ENCODE data around the gene PRSS22.

PRSS22 gene

GRCh38 chr16:2852731-2853507 lies 5.1 kb downstream of the PRSS22 start:
- Histone ChIP-seq H3K36me3 (ENCODE audit: insufficient read depth, low read length) (no peaks in the 10 kb centered on the region), H3K9me3 (ENCODE audit: insufficient read depth, low read depth, low read length) (no peaks in the 10 kb centered on the region), H3K79me2 (ENCODE audit: insufficient read depth, low read length) (no peaks in the 10 kb centered on the region), H3F3A (ENCODE audit: low read depth) (no peaks in the 10 kb centered on the region), H3K27me3 (ENCODE audit: insufficient read depth, low read length, poor library complexity, severe bottlenecking) (no peaks in the 10 kb centered on the region), H2AFZ (ENCODE audit: low read length) (no peak overlapping the region), H3K4me3 (ENCODE audit: low read length, poor library complexity, severe bottlenecking) (no peak overlapping the region), H4K20me1 (ENCODE audit: insufficient read depth, low read length, poor library complexity, severe bottlenecking) (no peaks in the 10 kb centered on the region), H3K9ac (ENCODE audit: low read depth, low read length, poor library complexity, severe bottlenecking) (no peak overlapping the region), H3K4me2 (ENCODE audit: low read depth, low read length, poor library complexity, severe bottlenecking) (no peak overlapping the region), H3K9me2 (replicated peaks; ENCODE audit: low read depth, low read length) (no peaks in the 10 kb centered on the region), H3K4me1 (ENCODE audit: insufficient read depth, low read length, poor library complexity, severe bottlenecking) (no peaks in the 10 kb centered on the region)
- no peak for TF ChIP-seq EZH2phosphoT487 (IDR thresholded peaks at IDR 0.05; ENCODE audit: borderline replicate concordance)
- TF ChIP-seq CTCF (conservative IDR thresholded peaks at IDR 0.05; ENCODE audit: low read length), result no peak

GRCh38 chr16:2852003-2852730 lies 5.8 kb downstream of the PRSS22 start:
- no peaks in the 10 kb centered on the region for H4K20me1 ChIP-seq (ENCODE audit: insufficient read depth, low read length, poor library complexity, severe bottlenecking)
- no peak overlapping the region for H2AFZ ChIP-seq (ENCODE audit: low read length)
- no peak overlapping the region for H3K4me3 ChIP-seq (ENCODE audit: low read length, poor library complexity, severe bottlenecking)
- no peak overlapping the region for H3K4me2 ChIP-seq (ENCODE audit: low read depth, low read length, poor library complexity, severe bottlenecking)
- no peaks in the 10 kb centered on the region for H3K79me2 ChIP-seq (ENCODE audit: insufficient read depth, low read length)
- no peaks in the 10 kb centered on the region for H3K27me3 ChIP-seq (ENCODE audit: insufficient read depth, low read length, poor library complexity, severe bottlenecking)
- no peaks in the 10 kb centered on the region for H3F3A ChIP-seq (ENCODE audit: low read depth)
- H3K4me1 ChIP-seq (ENCODE audit: insufficient read depth, low read length, poor library complexity, severe bottlenecking), result no peaks in the 10 kb centered on the region
- no peaks in the 10 kb centered on the region for H3K36me3 ChIP-seq (ENCODE audit: insufficient read depth, low read length)
- H3K9ac ChIP-seq (ENCODE audit: low read depth, low read length, poor library complexity, severe bottlenecking), result no peak overlapping the region
- no peaks in the 10 kb centered on the region for H3K9me2 ChIP-seq (replicated peaks; ENCODE audit: low read depth, low read length)
- no peaks in the 10 kb centered on the region for H3K9me3 ChIP-seq (ENCODE audit: insufficient read depth, low read depth, low read length)
- no peak for TF ChIP-seq CTCF (conservative IDR thresholded peaks at IDR 0.05; ENCODE audit: low read length)
- no peak for TF ChIP-seq EZH2phosphoT487 (IDR thresholded peaks at IDR 0.05; ENCODE audit: borderline replicate concordance)

GRCh38 chr16:2848933-2849725 lies 8.8 kb downstream of the PRSS22 start:
- TF ChIP-seq CTCF (conservative IDR thresholded peaks at IDR 0.05; ENCODE audit: low read length), result no peak
- no peak for TF ChIP-seq EZH2phosphoT487 (IDR thresholded peaks at IDR 0.05; ENCODE audit: borderline replicate concordance)
- no peak overlapping the region for H2AFZ ChIP-seq (ENCODE audit: low read length)

More at GRCh38 chr16:2848933-2849725, 8.8 kb downstream of the PRSS22 start:
- no peak overlapping the region for H3K9ac ChIP-seq (ENCODE audit: low read depth, low read length, poor library complexity, severe bottlenecking)
- H3K79me2 ChIP-seq (ENCODE audit: insufficient read depth, low read length), result no peaks in the 10 kb centered on the region
- H3K36me3 ChIP-seq (ENCODE audit: insufficient read depth, low read length), result no peaks in the 10 kb centered on the region
- no peak overlapping the region for H3K4me2 ChIP-seq (ENCODE audit: low read depth, low read length, poor library complexity, severe bottlenecking)
- H3F3A ChIP-seq (ENCODE audit: low read depth), result no peaks in the 10 kb centered on the region
- no peaks in the 10 kb centered on the region for H4K20me1 ChIP-seq (ENCODE audit: insufficient read depth, low read length, poor library complexity, severe bottlenecking)
- H3K9me3 ChIP-seq (ENCODE audit: insufficient read depth, low read depth, low read length), result no peaks in the 10 kb centered on the region
- no peak overlapping the region for H3K4me3 ChIP-seq (ENCODE audit: low read length, poor library complexity, severe bottlenecking)
- H3K27me3 ChIP-seq (ENCODE audit: insufficient read depth, low read length, poor library complexity, severe bottlenecking), result no peaks in the 10 kb centered on the region
- H3K4me1 ChIP-seq (ENCODE audit: insufficient read depth, low read length, poor library complexity, severe bottlenecking), result no peaks in the 10 kb centered on the region
- H3K9me2 ChIP-seq (replicated peaks; ENCODE audit: low read depth, low read length), result no peaks in the 10 kb centered on the region
